ENCODE results near the gene CREB3.

DNA sequence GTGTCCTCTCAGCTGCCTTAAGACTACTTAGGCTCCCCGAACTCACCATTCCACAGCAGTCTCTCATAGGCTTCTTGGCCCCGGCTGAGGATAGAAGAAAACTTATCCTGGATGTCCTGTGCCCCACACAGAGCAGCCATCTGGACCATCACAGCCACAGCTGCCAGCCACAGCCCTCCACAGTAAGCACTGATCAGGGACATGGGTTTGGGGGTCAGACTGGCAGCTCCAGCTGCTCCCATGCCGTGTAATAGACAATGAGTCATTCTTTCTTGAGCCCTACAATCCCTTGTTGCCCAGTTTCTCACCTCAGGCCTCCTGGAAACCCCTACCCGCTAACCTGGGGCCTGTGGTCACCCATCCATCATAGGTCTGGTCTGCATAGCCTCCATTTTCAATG is 5.7 kb downstream of the CREB3 start:
- TF ChIP-seq, protein P1, sequence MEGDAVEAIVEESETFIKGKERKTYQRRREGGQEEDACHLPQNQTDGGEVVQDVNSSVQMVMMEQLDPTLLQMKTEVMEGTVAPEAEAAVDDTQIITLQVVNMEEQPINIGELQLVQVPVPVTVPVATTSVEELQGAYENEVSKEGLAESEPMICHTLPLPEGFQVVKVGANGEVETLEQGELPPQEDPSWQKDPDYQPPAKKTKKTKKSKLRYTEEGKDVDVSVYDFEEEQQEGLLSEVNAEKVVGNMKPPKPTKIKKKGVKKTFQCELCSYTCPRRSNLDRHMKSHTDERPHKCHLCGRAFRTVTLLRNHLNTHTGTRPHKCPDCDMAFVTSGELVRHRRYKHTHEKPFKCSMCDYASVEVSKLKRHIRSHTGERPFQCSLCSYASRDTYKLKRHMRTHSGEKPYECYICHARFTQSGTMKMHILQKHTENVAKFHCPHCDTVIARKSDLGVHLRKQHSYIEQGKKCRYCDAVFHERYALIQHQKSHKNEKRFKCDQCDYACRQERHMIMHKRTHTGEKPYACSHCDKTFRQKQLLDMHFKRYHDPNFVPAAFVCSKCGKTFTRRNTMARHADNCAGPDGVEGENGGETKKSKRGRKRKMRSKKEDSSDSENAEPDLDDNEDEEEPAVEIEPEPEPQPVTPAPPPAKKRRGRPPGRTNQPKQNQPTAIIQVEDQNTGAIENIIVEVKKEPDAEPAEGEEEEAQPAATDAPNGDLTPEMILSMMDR (conservative IDR thresholded peaks at IDR 0.05; ENCODE audit: low read depth in 2 of 2), result no peak
- TF ChIP-seq, protein P2, sequence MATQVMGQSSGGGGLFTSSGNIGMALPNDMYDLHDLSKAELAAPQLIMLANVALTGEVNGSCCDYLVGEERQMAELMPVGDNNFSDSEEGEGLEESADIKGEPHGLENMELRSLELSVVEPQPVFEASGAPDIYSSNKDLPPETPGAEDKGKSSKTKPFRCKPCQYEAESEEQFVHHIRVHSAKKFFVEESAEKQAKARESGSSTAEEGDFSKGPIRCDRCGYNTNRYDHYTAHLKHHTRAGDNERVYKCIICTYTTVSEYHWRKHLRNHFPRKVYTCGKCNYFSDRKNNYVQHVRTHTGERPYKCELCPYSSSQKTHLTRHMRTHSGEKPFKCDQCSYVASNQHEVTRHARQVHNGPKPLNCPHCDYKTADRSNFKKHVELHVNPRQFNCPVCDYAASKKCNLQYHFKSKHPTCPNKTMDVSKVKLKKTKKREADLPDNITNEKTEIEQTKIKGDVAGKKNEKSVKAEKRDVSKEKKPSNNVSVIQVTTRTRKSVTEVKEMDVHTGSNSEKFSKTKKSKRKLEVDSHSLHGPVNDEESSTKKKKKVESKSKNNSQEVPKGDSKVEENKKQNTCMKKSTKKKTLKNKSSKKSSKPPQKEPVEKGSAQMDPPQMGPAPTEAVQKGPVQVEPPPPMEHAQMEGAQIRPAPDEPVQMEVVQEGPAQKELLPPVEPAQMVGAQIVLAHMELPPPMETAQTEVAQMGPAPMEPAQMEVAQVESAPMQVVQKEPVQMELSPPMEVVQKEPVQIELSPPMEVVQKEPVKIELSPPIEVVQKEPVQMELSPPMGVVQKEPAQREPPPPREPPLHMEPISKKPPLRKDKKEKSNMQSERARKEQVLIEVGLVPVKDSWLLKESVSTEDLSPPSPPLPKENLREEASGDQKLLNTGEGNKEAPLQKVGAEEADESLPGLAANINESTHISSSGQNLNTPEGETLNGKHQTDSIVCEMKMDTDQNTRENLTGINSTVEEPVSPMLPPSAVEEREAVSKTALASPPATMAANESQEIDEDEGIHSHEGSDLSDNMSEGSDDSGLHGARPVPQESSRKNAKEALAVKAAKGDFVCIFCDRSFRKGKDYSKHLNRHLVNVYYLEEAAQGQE (IDR thresholded peaks at IDR 0.05; ENCODE audit: unreplicated experiment), result no peak
- TF ChIP-seq EZH2 (IDR thresholded peaks at IDR 0.05; ENCODE audit: low read depth, unreplicated experiment), result no peak
- TF ChIP-seq POLR2AphosphoS5 (IDR thresholded peaks at IDR 0.05; ENCODE audit: low read depth), result no peak
- no peak for TF ChIP-seq CREB1 (CRISPR knock-in tag; IDR thresholded peaks at IDR 0.05; ENCODE audit: low read depth)
